ENCODE results near the gene MYOT. TPM values are rescaled to one million over a fixed set of nuclear protein-coding genes. Genes with fewer than 3 reads are reported as not detected.
A peak's percentile ranks its signal among the peaks of the same experiment; 100 is the strongest.

Gene MYOT
- total RNA-seq, 2 donors from 2014 or later = not detected

- Mint-ChIP-seq H3K9me3 (no peaks in the 10 kb centered on the region), H3K27ac (no peak overlapping the region), H3K36me3 (ENCODE audit: low read depth) (no peaks in the 10 kb centered on the region), H3K27me3 (no peaks in the 10 kb centered on the region), H3K4me1 (no peaks in the 10 kb centered on the region), H3K4me3 (no peak overlapping the region)
- no peak for ATAC-seq (replicated peaks)
Measured at GRCh38 chr5:137866541-137867388, 895 bp upstream of the MYOT start.

GRCh38 chr5:137870647-137871339 is 3.1 kb downstream of the MYOT start:
- no peaks in the 10 kb centered on the region for H3K36me3 Mint-ChIP-seq (ENCODE audit: low read depth)
- H3K9me3 Mint-ChIP-seq = no peaks in the 10 kb centered on the region
- no peak for ATAC-seq (replicated peaks)
- H3K4me1 Mint-ChIP-seq = no peaks in the 10 kb centered on the region
- no peak overlapping the region for H3K4me3 Mint-ChIP-seq
- H3K27me3 Mint-ChIP-seq = no peaks in the 10 kb centered on the region
- H3K27ac Mint-ChIP-seq = no peak overlapping the region

GRCh38 chr5:137871571-137871970 is 3.9 kb downstream of the MYOT start:
- Mint-ChIP-seq H3K9me3 (no peaks in the 10 kb centered on the region), H3K4me1 (no peaks in the 10 kb centered on the region), H3K27ac (no peak overlapping the region), H3K27me3 (no peaks in the 10 kb centered on the region), H3K36me3 (ENCODE audit: low read depth) (no peaks in the 10 kb centered on the region), H3K4me3 (no peak overlapping the region)
- no peak for ATAC-seq (replicated peaks)

- Mint-ChIP-seq H3K4me1 (no peaks in the 10 kb centered on the region), H3K36me3 (ENCODE audit: low read depth) (no peaks in the 10 kb centered on the region), H3K27me3 (no peaks in the 10 kb centered on the region), H3K9me3 (no peaks in the 10 kb centered on the region), H3K4me3 (no peak overlapping the region), H3K27ac (no peak overlapping the region)
- no peak for ATAC-seq (replicated peaks)
Measured at GRCh38 chr5:137872466-137872865, 4.8 kb downstream of the MYOT start.

GRCh38 chr5:137876101-137876500 is 8.4 kb downstream of the MYOT start:
- Mint-ChIP-seq H3K27ac (no peak overlapping the region), H3K36me3 (ENCODE audit: low read depth) (no peaks in the 10 kb centered on the region), H3K27me3 (no peaks in the 10 kb centered on the region), H3K4me3 (no peak overlapping the region), H3K9me3 (no peaks in the 10 kb centered on the region), H3K4me1 (no peaks in the 10 kb centered on the region)
- ATAC-seq (replicated peaks) = no peak

GRCh38 chr5:137880313-137880712 is 12.7 kb downstream of the MYOT start:
- Mint-ChIP-seq H3K9me3 (no peaks in the 10 kb centered on the region), H3K27me3 (no peaks in the 10 kb centered on the region), H3K4me1 (no peaks in the 10 kb centered on the region), H3K4me3 (no peak overlapping the region), H3K27ac (no peak overlapping the region), H3K36me3 (ENCODE audit: low read depth) (no peaks in the 10 kb centered on the region)
- no peak for ATAC-seq (replicated peaks)

GRCh38 chr5:137887831-137888230 is 20.2 kb downstream of the MYOT start:
- peak overlapping the region; percentile 91 for H3K4me3 Mint-ChIP-seq

GRCh38 chr5:137888466-137888862 is 20.8 kb downstream of the MYOT start:
- no peak for ATAC-seq (replicated peaks)

More at GRCh38 chr5:137887831-137888230, 20.2 kb downstream of the MYOT start:
- H3K36me3 Mint-ChIP-seq (ENCODE audit: low read depth) = no peaks in the 10 kb centered on the region
- H3K27ac Mint-ChIP-seq = no peak overlapping the region
- H3K27me3 Mint-ChIP-seq = no peaks in the 10 kb centered on the region
- no peak for ATAC-seq (replicated peaks)
- H3K4me1 Mint-ChIP-seq = peaks cover 10% of the 10 kb centered on the region
- H3K9me3 Mint-ChIP-seq = no peaks in the 10 kb centered on the region

GRCh38 chr5:137888863-137889759 is 21.5 kb downstream of the MYOT start, which contains the start of gene PKD2L2:
Gene PKD2L2 (plus strand): TSS chr5:137889457. CDS start chr5:137889492, 35 bp downstream.
- peak; percentile 100 for ATAC-seq (replicated peaks)
- Mint-ChIP-seq H3K36me3 (ENCODE audit: low read depth) (no peaks in the 10 kb centered on the region), H3K4me1 (peaks cover 10% of the 10 kb centered on the region), H3K27ac (peak within 1 kb of the TSS; percentile 95), H3K4me3 (peak within 1 kb of the TSS; percentile 91), H3K9me3 (no peaks in the 10 kb centered on the region), H3K27me3 (no peaks in the 10 kb centered on the region)

More at GRCh38 chr5:137888466-137888862, 20.8 kb downstream of the MYOT start:
- Mint-ChIP-seq H3K4me3 (peak overlapping the region; percentile 91), H3K9me3 (no peaks in the 10 kb centered on the region), H3K4me1 (peaks cover 10% of the 10 kb centered on the region), H3K27me3 (no peaks in the 10 kb centered on the region), H3K36me3 (ENCODE audit: low read depth) (no peaks in the 10 kb centered on the region), H3K27ac (peak overlapping the region; percentile 95)

- no peak overlapping the region for H3K27ac Mint-ChIP-seq
- no peak overlapping the region for H3K4me3 Mint-ChIP-seq
- no peak for ATAC-seq (replicated peaks)
- H3K9me3 Mint-ChIP-seq = no peaks in the 10 kb centered on the region
- H3K27me3 Mint-ChIP-seq = no peaks in the 10 kb centered on the region
- peaks cover 10% of the 10 kb centered on the region for H3K4me1 Mint-ChIP-seq
- H3K36me3 Mint-ChIP-seq (ENCODE audit: low read depth) = no peaks in the 10 kb centered on the region
Measured at GRCh38 chr5:137890845-137891244, 23.2 kb downstream of the MYOT start.

- Mint-ChIP-seq H3K4me1 (peaks cover 5% of the 10 kb centered on the region), H3K4me3 (no peak overlapping the region), H3K27ac (no peak overlapping the region), H3K27me3 (no peaks in the 10 kb centered on the region), H3K9me3 (no peaks in the 10 kb centered on the region), H3K36me3 (ENCODE audit: low read depth) (no peaks in the 10 kb centered on the region)
- no peak for ATAC-seq (replicated peaks)
Measured at GRCh38 chr5:137891849-137892248, 24.2 kb downstream of the MYOT start.

- Mint-ChIP-seq H3K4me1 (no peaks in the 10 kb centered on the region), H3K4me3 (no peak overlapping the region), H3K9me3 (no peaks in the 10 kb centered on the region), H3K27ac (no peak overlapping the region), H3K27me3 (no peaks in the 10 kb centered on the region), H3K36me3 (ENCODE audit: low read depth) (no peaks in the 10 kb centered on the region)
- ATAC-seq (replicated peaks) = no peak
Measured at GRCh38 chr5:137894586-137894985, 26.9 kb downstream of the MYOT start.

GRCh38 chr5:137896560-137896959 is 28.9 kb downstream of the MYOT start:
- H3K9me3 Mint-ChIP-seq = no peaks in the 10 kb centered on the region
- H3K36me3 Mint-ChIP-seq (ENCODE audit: low read depth) = no peaks in the 10 kb centered on the region
- peaks cover 3% of the 10 kb centered on the region for H3K27me3 Mint-ChIP-seq
- no peak overlapping the region for H3K4me3 Mint-ChIP-seq
- no peaks in the 10 kb centered on the region for H3K4me1 Mint-ChIP-seq
- no peak overlapping the region for H3K27ac Mint-ChIP-seq
- no peak for ATAC-seq (replicated peaks)

- Mint-ChIP-seq H3K4me3 (no peak overlapping the region), H3K4me1 (no peaks in the 10 kb centered on the region), H3K36me3 (ENCODE audit: low read depth) (no peaks in the 10 kb centered on the region), H3K9me3 (no peaks in the 10 kb centered on the region), H3K27ac (no peak overlapping the region), H3K27me3 (peaks cover 6% of the 10 kb centered on the region)
- no peak for ATAC-seq (replicated peaks)
Measured at GRCh38 chr5:137899493-137899892, 31.8 kb downstream of the MYOT start.

Data from activated T-helper 17 cell treated with anti-CD3 and anti-CD28 coated beads, Interleukin-2, amount 50 U/mL, for 72 hours (primary cell).